NCI-H460 (cell line): ENCODE measurements around the gene ANKS4B. TPM values are rescaled to one million over a fixed set of nuclear protein-coding genes. Genes with fewer than 3 reads are reported as not detected.
"Not testable (repeated sequence)": the region's sequence is repeated elsewhere in the genome, so short reads cannot be mapped to it uniquely, and the experiment has no call there.

Source experiments
- DNase-seq: peaks from one replicate; pipeline ENCODE4 v3.0.0-alpha.2; 2016; ENCODE audit warnings: low read depth; ENCODE audit errors: extremely low read depth
- polyA plus RNA-seq: library from polyadenylated mRNA; depleted of rRNA; stranded (reverse); fragments of >200 nt; gene quantifications from 2 replicates; pipeline ENCODE4 v1.2.3, GENCODE V29; 2014; cell fraction: nucleus; rRNA removed
- total RNA-seq: library from RNA; depleted of rRNA; stranded (reverse); fragments of >200 nt; shearing (Covaris generic); gene quantifications from 2 replicates; pipeline ENCODE4 v1.2.3, GENCODE V29; 2014; rRNA removed

Gene ANKS4B
- not detected in 2 replicates for total RNA-seq
- polyA plus RNA-seq = not detected in 2 replicates

- DNase-seq = no peak
Measured at GRCh38 chr16:21233521-21234150, at the start of gene ANKS4B. Gene ANKS4B (plus strand): TSS chr16:21233699. CDS start chr16:21233738, 39 bp downstream.

- no peak for DNase-seq
Measured at GRCh38 chr16:21183995-21184394, 49.5 kb upstream of the ANKS4B start.

GRCh38 chr16:21184834-21185233 lies 48.7 kb upstream of the ANKS4B start:
- no peak for DNase-seq

DNA sequence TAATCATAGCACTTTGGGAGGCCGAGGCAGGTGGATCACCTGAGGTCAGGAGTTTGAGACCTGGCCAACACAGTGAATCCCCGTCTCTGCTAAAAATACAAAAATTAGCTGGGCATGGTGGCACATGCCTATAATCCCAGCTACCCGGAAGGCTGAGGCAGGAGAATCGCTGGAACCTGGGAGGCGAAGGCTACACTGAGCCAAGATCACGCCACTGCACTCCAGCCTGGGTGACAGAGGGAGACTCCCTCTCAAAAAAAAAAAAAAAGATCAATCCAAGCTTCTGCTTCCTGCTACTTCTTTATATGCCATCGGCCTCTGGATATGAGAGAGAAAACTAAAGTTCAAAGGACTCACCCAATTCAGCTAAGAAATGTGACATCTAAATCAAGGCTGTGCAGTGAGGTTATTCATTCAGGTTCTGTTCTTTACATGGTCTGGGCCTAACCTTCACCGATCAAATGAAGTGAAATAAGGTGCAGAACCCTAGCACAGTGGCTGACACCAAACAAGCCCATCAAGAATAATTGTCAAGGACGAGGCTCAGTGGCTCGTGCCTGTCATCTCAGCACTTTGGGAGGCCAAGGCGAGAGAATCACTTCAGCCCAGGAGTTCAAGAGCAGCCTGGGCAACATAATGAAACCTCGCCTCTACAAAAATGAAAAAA lies 47.7 kb upstream of the ANKS4B start:
- no peak for DNase-seq

GRCh38 chr16:21186326-21186691 lies 47.2 kb upstream of the ANKS4B start:
- no peak for DNase-seq

GRCh38 chr16:21189311-21189710 lies 44.2 kb upstream of the ANKS4B start:
- DNase-seq = no peak

DNA sequence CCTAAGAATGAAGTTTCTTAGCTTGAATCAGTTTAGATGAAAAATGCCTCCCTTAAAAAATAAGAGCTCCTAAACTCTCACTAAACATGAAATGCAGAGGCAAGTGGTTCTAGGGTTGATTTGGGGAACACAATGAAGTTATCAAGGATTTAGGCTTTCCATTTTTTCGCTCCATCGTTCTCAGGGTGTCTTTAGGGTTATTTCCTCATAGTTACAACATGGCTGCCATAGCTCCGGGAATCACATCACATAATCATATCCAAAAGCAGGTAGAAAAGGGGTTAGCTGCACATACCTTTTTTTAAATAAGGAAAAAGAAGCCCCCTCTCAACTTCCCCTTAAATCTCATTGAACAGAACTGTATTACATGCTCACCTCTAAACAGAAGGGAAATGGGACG lies 43.5 kb upstream of the ANKS4B start:
- no peak for DNase-seq

DNA sequence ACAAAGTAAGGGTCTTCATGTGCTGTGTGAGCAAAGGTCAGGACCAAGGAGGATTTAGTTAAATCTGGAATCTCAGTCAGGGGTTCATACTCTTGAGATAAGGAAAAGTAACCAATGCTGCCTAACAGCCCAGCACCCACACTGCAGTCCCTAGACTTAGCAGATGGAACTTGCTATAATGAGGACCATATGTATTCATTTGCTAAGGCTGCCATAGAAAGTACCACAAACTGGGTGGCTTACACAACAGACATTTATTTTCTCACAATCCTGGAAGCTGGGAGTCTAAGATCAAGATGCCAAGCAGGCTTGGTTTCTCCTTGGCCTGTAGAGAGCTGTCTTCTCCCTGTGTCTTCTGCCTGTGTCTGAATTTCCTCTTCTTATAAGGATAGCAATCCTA lies 42.9 kb upstream of the ANKS4B start:
- DNase-seq = no peak

GRCh38 chr16:21192991-21193390 lies 40.5 kb upstream of the ANKS4B start:
- no peak for DNase-seq

GRCh38 chr16:21194771-21195301 lies 38.7 kb upstream of the ANKS4B start:
- no peak for DNase-seq

DNA sequence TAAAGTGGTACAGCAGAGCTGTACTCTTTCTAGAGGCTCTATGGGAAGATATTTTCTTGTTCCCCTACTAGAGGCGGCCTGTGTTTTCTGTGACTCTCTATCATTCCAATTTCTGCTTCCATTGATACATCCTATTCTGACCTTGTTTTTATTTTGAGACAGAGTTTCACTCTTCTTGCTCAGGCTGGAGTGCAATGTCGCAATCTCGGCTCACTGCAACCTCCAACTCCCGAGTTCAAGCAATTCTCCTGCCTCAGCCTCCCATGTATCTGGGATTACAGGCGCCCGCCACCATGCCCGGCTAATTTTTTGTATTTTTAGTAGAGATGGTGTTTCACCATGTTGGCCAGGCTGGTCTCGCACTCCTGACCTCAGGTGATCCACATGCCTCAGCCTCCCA lies 38.2 kb upstream of the ANKS4B start:
- not testable (repeated sequence) for DNase-seq

DNA sequence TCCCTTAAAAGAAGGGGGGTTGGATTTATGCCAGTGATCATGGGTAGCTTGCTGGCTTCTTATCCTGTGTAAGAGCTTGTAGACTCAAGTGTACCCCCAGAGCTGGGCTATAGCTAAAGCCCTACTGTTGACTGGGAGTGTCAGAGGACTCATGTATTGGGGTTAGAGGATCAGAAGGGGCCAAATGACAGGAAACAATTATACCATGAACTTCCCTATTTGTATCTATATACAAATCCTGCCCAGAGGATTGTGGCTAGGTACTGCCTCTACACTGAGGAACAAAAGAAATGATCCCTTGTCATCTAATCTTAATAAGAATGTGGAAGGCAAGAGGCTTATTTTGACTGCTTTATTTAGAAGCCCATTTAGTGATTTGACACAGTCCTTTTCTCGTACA lies 36.4 kb upstream of the ANKS4B start:
- no peak for DNase-seq

- DNase-seq = no peak
Measured at GRCh38 chr16:21197621-21198020, 35.9 kb upstream of the ANKS4B start.

GRCh38 chr16:21199607-21200218 lies 33.8 kb upstream of the ANKS4B start:
- no peak for DNase-seq

- no peak for DNase-seq
Measured at GRCh38 chr16:21203155-21203797, 30.2 kb upstream of the ANKS4B start.

DNA sequence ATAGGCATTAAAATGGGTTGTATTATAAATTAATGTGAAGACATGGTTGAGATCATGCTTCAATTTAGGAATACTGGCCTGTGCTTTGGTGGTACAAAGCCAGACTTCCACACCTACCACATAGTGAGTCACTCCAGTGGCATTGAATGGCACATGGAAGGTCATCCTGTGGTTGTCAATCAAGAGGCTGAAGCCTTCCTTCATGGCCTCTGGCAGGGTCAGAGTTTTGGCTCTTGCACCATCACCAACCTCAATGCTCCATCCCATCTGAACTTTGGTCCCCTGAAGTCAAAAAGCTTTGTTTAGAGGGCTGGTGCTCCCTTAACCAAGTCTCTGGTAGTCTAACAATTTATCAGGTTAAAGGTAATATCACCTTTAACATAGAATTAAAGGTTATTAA lies 28.2 kb upstream of the ANKS4B start:
- no peak for DNase-seq

GRCh38 chr16:21206550-21206949 lies 26.9 kb upstream of the ANKS4B start:
- no peak for DNase-seq

DNA sequence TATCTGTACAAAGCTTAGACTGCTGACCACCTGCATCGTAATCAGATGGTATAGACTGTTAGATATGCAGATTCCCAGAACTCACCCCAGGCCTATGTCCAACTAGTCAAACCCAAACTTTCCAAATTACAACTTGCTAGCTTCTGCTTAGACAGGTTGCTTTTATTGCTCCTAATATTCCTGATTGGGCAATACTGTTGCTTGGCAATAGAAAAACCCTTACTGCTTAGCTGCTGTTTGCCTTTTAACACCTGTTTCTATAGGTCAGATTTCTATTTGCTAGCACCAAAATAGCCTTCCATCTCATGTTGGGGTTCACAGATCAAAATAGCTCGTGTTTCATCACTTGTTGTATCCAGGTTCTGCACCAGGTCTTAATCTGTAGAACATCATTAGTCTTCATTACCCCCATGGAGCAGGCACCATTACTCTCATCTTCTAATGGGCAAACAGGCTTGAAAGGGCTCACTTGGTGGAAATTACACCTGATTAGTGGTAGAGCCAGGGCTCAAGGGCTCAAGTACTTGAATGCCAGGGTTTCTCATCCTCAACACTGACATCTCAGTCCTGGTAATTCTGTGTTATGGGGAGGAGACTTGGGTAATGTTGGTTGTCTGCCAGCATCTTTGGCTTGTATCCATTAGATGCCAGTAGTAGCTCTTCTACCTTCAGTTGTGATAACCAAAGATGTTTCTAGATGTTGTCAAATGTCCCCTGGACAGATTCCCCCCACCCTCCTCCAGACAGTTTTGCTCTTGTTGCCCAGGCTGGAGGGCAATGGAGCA lies 24.9 kb upstream of the ANKS4B start:
- DNase-seq = no peak

DNA sequence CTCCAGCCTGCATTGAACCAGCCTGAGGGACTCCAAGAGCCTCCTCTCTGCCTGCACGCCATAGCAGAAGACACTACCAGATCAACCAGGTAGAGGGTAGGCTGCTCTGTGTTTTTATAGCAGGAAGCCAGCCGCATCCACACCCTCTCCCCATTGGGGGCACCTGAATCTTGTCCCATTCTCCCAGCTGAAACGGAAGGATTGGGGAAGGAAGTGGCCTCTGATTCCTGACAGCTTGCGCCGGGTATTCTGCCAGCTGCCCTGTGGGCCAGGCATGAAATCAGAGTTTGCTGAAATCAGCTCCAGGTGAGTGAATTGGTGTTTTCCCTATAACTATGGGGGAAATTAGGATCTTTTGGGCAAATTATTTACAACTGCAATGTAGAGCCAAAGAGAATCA lies 22.0 kb upstream of the ANKS4B start, which contains the start of gene ZP2:
TSS of gene ZP2 (minus strand) at position 89 of the 400 bp plus-strand sequence. CDS start at position 62, 27 bp downstream.
- no peak for DNase-seq

GRCh38 chr16:21214086-21214485 lies 19.4 kb upstream of the ANKS4B start:
- DNase-seq = no peak
